AG20443 (cell line): Measurements from ENCODE around the gene ARHGAP36.
A peak's percentile ranks its signal among the peaks of the same experiment; 100 is the strongest.

Experiments used
- DNase-seq: peaks from one replicate; pipeline ENCODE4 v3.0.0; 2012; ENCODE audit warnings: low spot score, mixed read lengths

Gene ARHGAP36

GRCh38 chrX:131058136-131058868 is at the start of gene ARHGAP36:
Gene ARHGAP36 (plus strand): TSS chrX:131058346. CDS start chrX:131081666, 23,320 bp downstream.
- DNase-seq, result no peak

- DNase-seq, result no peak
Measured at GRCh38 chrX:131010186-131010585, 48.0 kb upstream of the ARHGAP36 start.

GRCh38 chrX:131025336-131025735 is 32.8 kb upstream of the ARHGAP36 start:
- DNase-seq, result no peak

GRCh38 chrX:131032354-131033230 is 25.6 kb upstream of the ARHGAP36 start:
- no peak for DNase-seq

GRCh38 chrX:131034063-131034462 is 24.1 kb upstream of the ARHGAP36 start:
- no peak for DNase-seq

GRCh38 chrX:131040781-131041180 is 17.4 kb upstream of the ARHGAP36 start:
- no peak for DNase-seq

- no peak for DNase-seq
Measured at GRCh38 chrX:131041667-131042066, 16.5 kb upstream of the ARHGAP36 start.

GRCh38 chrX:131045726-131046125 is 12.4 kb upstream of the ARHGAP36 start:
- DNase-seq, result no peak

- DNase-seq, result no peak
Measured at GRCh38 chrX:131046596-131046995, 11.6 kb upstream of the ARHGAP36 start.

- no peak for DNase-seq
Measured at GRCh38 chrX:131047180-131047579, 11.0 kb upstream of the ARHGAP36 start.

GRCh38 chrX:131053076-131053475 is 5.1 kb upstream of the ARHGAP36 start:
- no peak for DNase-seq

GRCh38 chrX:131054906-131055305 is 3.2 kb upstream of the ARHGAP36 start:
- DNase-seq, result no peak

- DNase-seq, result no peak
Measured at GRCh38 chrX:131057706-131058105, 440 bp upstream of the ARHGAP36 start.

- no peak for DNase-seq
Measured at GRCh38 chrX:131059246-131059645, 1.1 kb downstream of the ARHGAP36 start.

- no peak for DNase-seq
Measured at GRCh38 chrX:131060147-131060546, 2.0 kb downstream of the ARHGAP36 start.

- DNase-seq, result no peak
Measured at GRCh38 chrX:131061306-131061705, 3.2 kb downstream of the ARHGAP36 start.

GRCh38 chrX:131063613-131064012 is 5.5 kb downstream of the ARHGAP36 start:
- DNase-seq, result no peak

- no peak for DNase-seq
Measured at GRCh38 chrX:131066237-131066636, 8.1 kb downstream of the ARHGAP36 start.

GRCh38 chrX:131067216-131067615 is 9.1 kb downstream of the ARHGAP36 start:
- DNase-seq, result no peak

GRCh38 chrX:131067846-131068745 is 9.9 kb downstream of the ARHGAP36 start:
- DNase-seq, result no peak

GRCh38 chrX:131068945-131069719 is 11.0 kb downstream of the ARHGAP36 start:
- DNase-seq, result peak; percentile 26
